SIG-M5 treated with dmso at 0.1 percent for 504 hours (cell line): ENCODE results near the gene GATC.

Experiments used
- DNase-seq: peaks from one replicate; lab custom pipeline; 2025; ENCODE audit not compliant: unreplicated experiment; lab: John Stamatoyannopoulos, UW

GATC gene

GRCh38 chr12:120445911-120446843 lies at the start of gene GATC, which contains the start of gene TRIAP1:
TSS of gene GATC (plus strand) at chr12:120446444. CDS start at chr12:120446481, 37 bp downstream.
TSS of gene TRIAP1 (minus strand) at chr12:120446384. CDS start at chr12:120446372, 12 bp downstream.
- peak; percentile 85 for DNase-seq

GRCh38 chr12:120397824-120398540 lies 48.3 kb upstream of the GATC start:
- DNase-seq, result no peak

GRCh38 chr12:120399531-120399930 lies 46.7 kb upstream of the GATC start:
- no peak for DNase-seq

GRCh38 chr12:120402217-120402616 lies 44.0 kb upstream of the GATC start:
- DNase-seq, result no peak

GRCh38 chr12:120403869-120404268 lies 42.4 kb upstream of the GATC start:
- no peak for DNase-seq

- no peak for DNase-seq
Observed at GRCh38 chr12:120404271-120404670, 42.0 kb upstream of the GATC start.

GRCh38 chr12:120406069-120406468 lies 40.2 kb upstream of the GATC start:
- no peak for DNase-seq

GRCh38 chr12:120406553-120406952 lies 39.7 kb upstream of the GATC start:
- DNase-seq, result no peak

GRCh38 chr12:120408771-120409170 lies 37.5 kb upstream of the GATC start:
- no peak for DNase-seq

- no peak for DNase-seq
Observed at GRCh38 chr12:120412421-120412820, 33.8 kb upstream of the GATC start.

GRCh38 chr12:120413901-120414695 lies 32.1 kb upstream of the GATC start:
- DNase-seq, result no peak

GRCh38 chr12:120416490-120417216 lies 29.6 kb upstream of the GATC start:
- DNase-seq, result no peak

- DNase-seq, result no peak
Observed at GRCh38 chr12:120417917-120418580, 28.2 kb upstream of the GATC start.

GRCh38 chr12:120421701-120422100 lies 24.5 kb upstream of the GATC start:
- no peak for DNase-seq

- DNase-seq, result no peak
Observed at GRCh38 chr12:120422892-120423456, 23.3 kb upstream of the GATC start.

GRCh38 chr12:120425797-120426196 lies 20.4 kb upstream of the GATC start:
- DNase-seq, result no peak

GRCh38 chr12:120428597-120429229 lies 17.5 kb upstream of the GATC start:
- DNase-seq, result no peak

GRCh38 chr12:120429368-120429767 lies 16.9 kb upstream of the GATC start:
- DNase-seq, result no peak
